HG02588 (cell line): ENCODE measurements around the gene PIGN.
A peak's percentile ranks its signal among the peaks of the same experiment; 100 is the strongest.

Experiments
- ATAC-seq: cut with Tn5 transposase; IDR thresholded peaks from one replicate; pipeline ENCODE4 v1.9.1; 2021; ENCODE audit warnings: mild to moderate bottlenecking, moderate library complexity; ENCODE audit not compliant: unreplicated experiment

The PIGN gene, protein sequence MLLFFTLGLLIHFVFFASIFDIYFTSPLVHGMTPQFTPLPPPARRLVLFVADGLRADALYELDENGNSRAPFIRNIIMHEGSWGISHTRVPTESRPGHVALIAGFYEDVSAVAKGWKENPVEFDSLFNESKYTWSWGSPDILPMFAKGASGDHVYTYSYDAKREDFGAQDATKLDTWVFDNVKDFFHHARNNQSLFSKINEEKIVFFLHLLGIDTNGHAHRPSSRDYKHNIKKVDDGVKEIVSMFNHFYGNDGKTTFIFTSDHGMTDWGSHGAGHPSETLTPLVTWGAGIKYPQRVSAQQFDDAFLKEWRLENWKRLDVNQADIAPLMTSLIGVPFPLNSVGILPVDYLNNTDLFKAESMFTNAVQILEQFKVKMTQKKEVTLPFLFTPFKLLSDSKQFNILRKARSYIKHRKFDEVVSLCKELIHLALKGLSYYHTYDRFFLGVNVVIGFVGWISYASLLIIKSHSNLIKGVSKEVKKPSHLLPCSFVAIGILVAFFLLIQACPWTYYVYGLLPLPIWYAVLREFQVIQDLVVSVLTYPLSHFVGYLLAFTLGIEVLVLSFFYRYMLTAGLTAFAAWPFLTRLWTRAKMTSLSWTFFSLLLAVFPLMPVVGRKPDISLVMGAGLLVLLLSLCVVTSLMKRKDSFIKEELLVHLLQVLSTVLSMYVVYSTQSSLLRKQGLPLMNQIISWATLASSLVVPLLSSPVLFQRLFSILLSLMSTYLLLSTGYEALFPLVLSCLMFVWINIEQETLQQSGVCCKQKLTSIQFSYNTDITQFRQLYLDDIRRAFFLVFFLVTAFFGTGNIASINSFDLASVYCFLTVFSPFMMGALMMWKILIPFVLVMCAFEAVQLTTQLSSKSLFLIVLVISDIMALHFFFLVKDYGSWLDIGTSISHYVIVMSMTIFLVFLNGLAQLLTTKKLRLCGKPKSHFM

DNA sequence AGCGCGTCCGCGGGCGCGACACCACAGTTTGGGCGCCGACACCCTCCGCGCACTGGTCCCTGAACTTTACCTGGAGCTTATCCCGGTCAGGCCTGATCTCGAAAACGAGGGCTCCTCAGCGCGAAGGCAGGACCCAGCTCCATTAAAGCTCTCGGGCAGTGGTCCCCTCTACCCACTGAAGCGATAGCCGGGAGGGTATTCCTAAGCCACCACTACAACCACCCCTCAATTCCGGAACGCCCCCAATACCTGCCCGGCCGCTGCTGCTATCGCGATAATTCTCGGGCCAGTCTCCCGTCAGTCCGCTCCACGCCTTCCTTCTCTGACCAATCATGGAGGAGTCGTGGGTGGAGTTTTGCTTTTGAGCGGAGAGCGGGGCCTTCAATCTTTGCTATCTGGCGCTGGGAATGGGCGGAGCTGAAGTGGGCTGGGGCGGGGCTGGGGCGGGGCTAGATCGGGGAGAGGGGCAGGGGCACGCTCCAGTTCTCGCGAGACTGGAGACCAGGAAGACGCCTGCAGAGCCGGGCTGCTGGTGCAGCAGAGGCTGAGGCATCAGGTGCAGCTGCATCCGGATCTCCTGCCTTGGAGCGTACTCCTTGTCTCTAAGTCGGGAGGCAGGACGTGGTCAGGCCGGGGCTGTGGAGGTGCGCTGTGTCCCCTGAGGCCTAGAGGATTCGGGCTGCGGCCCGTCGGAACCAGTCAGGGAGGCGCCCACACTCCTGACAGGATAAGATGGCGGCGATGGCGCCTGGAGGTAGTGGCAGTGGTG lies at the start of gene PIGN, which contains the start of gene RELCH:
PIGN (minus strand) TSS at position 283 of the 769 bp plus-strand sequence. CDS start 25,703 bp downstream, outside the sequence.
RELCH (plus strand) TSS at position 482 of the 769 bp plus-strand sequence; CDS start at position 733, 251 bp downstream.
- peak; percentile 90 for ATAC-seq

DNA sequence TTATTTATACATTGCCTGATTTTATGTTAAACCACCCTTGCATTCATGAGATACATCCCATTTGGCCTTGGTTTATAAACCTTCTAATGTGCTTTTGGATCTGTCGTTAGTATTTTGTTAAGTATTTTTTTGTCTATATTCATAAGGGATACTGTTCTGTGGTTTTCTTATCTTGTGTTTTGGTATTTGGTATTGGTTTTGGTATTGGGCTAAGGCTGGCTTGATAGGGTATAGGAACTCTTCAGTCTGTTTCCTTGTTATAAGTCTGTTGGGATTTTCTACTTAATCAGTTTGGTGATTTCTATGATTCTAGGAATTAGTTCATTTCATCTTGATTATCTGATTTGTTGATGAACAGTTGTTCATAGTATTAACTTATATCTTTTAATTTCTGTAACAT lies 49.4 kb upstream of the PIGN start:
- ATAC-seq = no peak

- no peak for ATAC-seq
Measured at GRCh38 chr18:62226047-62226446, 39.2 kb upstream of the PIGN start.

- no peak for ATAC-seq
Measured at GRCh38 chr18:62224229-62224628, 37.4 kb upstream of the PIGN start.

GRCh38 chr18:62214790-62215189 lies 27.9 kb upstream of the PIGN start:
- ATAC-seq = no peak

GRCh38 chr18:62211325-62211828 lies 24.5 kb upstream of the PIGN start:
- no peak for ATAC-seq

DNA sequence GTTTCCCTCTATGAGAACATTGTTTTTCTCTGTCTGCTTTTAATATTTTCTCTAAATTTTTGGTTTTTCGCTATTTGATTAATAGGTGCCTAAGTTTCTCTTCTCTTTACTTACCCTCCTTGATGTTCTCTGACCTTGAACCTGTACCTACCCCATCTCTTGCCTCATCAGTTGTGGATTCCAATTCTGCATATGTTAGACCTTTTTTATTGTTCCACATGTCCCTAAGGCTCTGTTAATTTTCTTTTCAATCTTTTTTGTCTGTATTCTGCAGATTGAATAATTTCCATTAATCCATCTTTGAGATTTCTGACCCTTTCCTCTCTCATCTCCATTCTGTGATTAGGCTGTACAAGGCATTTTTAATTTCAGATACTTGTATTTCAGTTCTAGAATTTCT lies 23.3 kb upstream of the PIGN start:
- ATAC-seq = no peak

DNA sequence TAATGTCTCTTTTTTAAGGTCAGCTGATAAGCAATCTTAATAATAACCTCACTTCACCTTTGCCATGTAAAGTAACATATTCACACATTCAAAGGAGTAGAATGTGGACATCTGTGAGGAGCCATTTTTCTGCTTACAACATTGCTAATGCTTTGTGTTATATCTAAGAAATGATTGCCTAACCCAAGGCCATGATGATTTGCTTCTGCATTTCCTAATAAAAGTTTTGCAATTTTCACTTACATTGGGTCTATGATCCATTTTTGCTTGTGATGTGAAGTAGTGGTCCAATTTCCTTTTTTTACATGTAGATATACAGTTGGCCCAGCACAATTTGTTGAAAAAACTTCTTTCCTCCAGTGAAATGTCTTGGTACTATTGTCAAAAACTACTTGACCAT lies 22.2 kb upstream of the PIGN start:
- ATAC-seq = no peak

DNA sequence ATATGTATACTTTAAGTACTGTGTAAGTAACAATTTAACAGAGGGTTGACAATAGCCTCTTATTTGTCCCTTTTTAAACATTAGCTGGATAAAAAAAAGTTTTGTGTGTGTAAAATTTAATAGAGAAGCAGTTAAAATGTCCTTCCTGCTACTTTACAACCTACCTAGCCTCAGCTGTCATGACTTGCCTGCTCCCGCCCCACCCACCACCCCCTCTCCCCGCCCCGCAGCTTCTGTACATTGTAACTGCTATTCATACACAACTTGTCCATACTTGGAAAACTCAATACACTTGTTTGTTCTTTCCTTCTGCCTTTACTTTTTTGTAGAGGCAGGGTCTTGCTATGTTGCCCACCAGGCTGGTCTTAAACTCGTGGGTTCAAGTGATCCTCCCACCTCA lies 19.7 kb upstream of the PIGN start:
- no peak for ATAC-seq

DNA sequence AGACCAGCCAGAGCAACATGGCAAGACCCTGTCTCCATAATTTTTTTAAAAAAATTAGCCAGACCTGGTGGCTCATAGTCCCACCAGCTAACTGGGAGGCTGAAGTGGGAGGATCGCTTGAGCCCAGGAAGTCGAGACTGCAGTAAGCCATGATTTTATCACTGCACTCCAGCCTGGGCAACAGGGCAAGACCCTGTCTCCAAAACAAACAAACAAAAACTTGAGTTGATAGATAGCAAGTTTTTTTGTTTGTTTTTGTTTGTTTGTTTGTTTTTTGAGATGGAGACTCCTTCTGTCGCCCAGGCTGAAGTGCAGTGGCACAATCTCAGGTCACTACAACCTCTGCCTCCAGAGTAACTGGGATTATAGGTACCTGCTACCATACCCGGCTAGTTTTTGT lies 19.0 kb upstream of the PIGN start:
- no peak for ATAC-seq

- ATAC-seq = no peak
Measured at GRCh38 chr18:62201870-62202269, 15.0 kb upstream of the PIGN start.

DNA sequence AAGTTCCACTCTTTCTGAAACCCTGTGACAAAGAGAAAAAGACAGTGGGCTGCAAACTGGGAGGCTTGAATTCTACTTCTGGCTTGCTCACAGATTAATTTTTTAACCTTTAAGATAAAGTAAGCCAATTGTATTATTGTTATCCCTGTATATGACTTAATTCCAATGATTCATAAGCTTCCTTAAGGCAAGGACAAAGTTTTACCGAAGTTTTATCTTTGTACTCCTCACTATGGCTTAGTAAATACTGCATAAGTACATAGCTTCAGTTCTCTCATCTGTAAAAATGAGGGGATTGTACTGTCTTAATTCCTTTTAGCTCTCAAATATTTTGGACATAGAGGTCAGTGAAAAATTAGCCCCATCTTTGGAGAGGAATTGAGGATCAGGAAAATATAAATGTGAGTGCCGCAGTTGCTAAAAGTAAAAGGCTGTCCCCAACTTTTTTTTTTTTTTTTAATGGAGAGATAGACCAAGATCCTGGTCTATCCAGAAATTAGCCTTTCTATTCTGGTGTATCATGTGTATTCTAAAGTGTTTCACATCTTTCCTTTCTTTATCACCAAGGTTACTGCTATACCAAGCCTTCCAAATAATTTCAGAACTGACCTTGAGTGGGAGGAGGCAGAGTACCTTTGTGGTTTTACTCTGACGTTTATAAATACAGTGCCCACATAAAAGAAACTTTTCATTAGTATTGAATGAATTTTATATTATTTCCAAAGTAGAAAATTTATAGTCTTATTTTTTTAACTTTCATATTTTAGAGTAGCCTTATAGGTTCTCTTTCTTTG lies 13.5 kb upstream of the PIGN start:
- ATAC-seq = no peak

GRCh38 chr18:62199629-62200028 lies 12.8 kb upstream of the PIGN start:
- ATAC-seq = no peak

DNA sequence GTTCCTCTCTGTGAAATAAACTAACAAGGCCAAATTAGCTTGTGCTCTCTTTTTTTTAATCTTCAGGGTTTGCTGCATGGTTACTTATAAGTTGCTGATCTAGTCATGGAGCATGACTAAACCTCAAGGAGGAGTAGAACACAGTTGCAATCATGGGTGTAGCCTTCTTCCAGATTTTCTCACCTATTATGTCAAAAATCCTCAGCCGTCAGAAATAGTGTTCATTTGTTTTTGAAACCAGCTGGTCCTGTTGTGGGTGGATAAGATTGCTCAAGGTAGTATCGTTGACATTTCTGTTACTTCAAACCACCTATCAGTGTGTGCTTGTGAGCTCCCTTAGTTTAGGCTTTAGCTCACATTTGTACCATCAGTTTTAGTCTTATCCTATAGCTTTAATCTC lies 11.4 kb upstream of the PIGN start:
- no peak for ATAC-seq

DNA sequence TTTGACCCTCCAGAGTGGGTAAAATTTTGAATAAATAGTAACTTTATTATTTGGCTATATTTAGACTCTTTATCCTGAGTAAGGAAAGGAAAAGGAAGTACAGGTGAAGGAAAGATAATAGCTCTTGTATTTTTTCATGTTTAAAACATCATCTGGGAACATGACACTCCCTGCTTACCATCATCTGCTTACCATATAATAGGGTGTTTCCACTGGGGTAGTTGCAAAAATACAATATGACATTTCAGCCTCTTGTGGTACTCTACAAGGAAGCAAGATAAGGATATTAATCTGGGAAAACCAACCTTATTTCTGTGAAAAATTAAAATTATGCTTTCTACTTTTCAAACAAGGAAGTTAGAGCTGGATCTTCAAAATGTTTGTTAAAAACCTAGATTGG lies 10.1 kb upstream of the PIGN start:
- ATAC-seq = no peak

DNA sequence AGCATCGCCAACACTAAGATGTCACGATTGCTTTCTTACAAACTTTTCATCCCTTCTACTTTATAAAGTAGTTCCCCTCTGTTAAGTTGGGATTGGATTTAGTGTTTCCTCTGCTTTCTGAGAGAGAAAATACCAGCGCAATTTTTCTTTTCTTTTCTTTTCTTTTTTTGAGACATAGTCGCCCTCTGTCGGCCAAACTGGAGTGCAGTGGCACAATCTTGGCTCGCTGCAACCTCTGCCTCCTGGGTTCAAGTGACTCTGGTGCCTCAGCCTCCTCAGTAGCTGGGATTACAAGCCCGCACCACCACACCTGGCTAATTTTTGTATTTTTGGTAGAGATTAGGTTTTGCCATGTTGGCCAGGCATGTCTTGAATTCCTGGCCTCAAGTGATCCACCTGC lies 9.2 kb upstream of the PIGN start:
- ATAC-seq = no peak

DNA sequence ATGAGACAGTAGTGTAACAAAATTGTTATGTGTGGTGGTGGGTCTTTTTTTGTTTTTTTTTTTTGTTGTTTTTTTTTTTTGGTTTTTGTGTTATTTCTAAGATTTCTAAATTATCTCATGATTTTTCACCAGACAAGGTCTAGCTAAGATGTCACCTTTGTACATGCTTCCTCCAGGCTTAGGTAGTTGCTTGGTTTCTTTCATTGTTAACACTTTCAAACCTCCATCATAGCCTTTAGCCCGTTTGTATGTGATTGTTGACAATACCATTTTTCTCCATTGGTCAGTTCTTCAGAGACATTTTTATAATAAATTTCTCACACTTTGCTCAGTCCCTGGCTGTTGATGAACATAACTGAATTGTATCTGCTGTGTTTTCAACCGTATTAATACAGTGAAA lies 2.4 kb upstream of the PIGN start:
- no peak for ATAC-seq

GRCh38 chr18:62187543-62188510 lies 971 bp upstream of the PIGN start:
- peak; percentile 1 for ATAC-seq

DNA sequence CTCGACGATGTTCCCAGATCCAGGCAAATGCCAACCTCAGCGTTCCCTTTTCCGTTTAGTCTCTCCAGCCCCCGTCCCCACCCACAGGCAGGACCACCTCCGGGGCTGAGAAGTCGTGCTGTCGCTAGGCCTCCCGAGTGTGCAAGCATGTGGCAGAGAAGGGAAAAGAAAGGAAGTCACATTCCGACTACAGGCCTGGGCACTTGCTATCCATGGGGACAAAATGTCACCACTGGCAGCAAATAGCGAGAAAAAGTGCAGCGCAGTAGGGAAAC lies 420 bp downstream of the PIGN start:
- no peak for ATAC-seq
